H1 (cell line): ENCODE data around the gene GUCY2F. TPM values are rescaled to one million over a fixed set of nuclear protein-coding genes. Genes with fewer than 3 reads are reported as not detected.

Source experiments
- BRCA1 ChIP-seq: IDR thresholded peaks from 2 replicates; pipeline ENCODE4 v1.6.1; 2012; ENCODE audit warnings: low read depth, low read length, improper control_type of control experiment
- JUND ChIP-seq: IDR thresholded peaks from 2 replicates; pipeline ENCODE4 v1.6.1; 2011; ENCODE audit warnings: mild to moderate bottlenecking, improper control_type of control experiment, low read length
- polyA plus RNA-seq, 7 experiments: library from polyadenylated mRNA; depleted of rRNA in 3 of 7; stranded (reverse) in 5 of 7; unstranded in 2 of 7; fragments of >200 nt in 5 of 7; fragments of 200-250 nt in 2 of 7; gene quantifications; 1 replicate in 5 of 7; 2 replicates in 1 of 7; 4 replicates in 1 of 7; pipeline versions ENCODE4 v1.2.1 to v1.2.3, GENCODE V29; 2011 to 2013; ENCODE audit warnings: missing spikeins in 2 of 7, mixed read lengths in 2 of 7
- total RNA-seq: library from RNA; stranded (reverse); fragmentation: NEBNext Ultra II Directional; extraction: Animal tissue kit (Norgen Biotek cat#: 25700); gene quantifications from 2 replicates; pipeline ENCODE4 v1.2.1, GENCODE V29; 2021

Gene GUCY2F
- total and polyA plus RNA-seq, 2 of the 8 experiments (the other 6 are each of a cell fraction or from before 2014, with no cell fraction given): 0.02 TPM; not detected in 1

- no peak for TF ChIP-seq JUND
- no peak for TF ChIP-seq BRCA1
- TF ChIP-seq, all 59 proteins: peak for 0
Observed at GRCh38 chrX:109498434-109498833, 16.5 kb upstream of the GUCY2F start (continued).
